ENCODE measurements around the gene MICAL2. TPM values are rescaled to one million over a fixed set of nuclear protein-coding genes. Genes with fewer than 3 reads are reported as not detected.

MICAL2 gene
- total and polyA plus RNA-seq, 2 of the 13 experiments (the other 11 are each of a cell fraction or from before 2014, with no cell fraction given): 0.78 to 1.1 TPM

DNA sequence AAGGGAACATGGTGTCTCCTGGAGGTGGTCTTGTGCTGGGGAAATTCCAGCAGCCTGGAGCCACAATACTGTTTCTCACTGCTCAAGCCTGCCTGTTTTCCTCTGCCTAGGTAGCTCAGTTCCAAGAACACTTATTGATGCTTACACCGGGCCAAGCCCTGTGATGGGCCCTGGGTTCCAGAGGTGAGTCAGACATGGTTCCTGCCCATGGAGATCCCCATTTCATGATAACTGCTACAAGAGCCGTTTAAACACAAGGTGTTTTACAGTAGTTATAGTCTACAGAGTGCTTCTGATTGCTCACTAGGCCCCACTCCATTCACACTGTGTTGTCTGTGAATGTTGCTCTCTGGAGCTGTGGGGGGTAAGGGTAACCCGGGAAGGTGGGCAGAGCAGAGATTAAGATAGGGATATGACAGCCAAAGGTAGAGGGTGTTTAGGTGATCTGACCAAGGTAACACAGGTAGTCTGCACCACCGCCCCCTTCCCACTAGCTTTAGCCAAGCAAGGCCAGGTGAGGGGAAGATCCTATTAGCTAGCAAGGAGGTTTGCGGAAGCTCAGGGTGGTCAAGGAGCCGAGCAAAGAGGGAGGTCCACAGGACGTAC lies 696 bp upstream of the MICAL2 start (continued):
- TF ChIP-seq TCF7 (IDR thresholded peaks at IDR 0.05; ENCODE audit: low read depth): no peak
- no peak for TF ChIP-seq ZNF335 (CRISPR knock-in tag; IDR thresholded peaks at IDR 0.05)
- TF ChIP-seq, protein P1, sequence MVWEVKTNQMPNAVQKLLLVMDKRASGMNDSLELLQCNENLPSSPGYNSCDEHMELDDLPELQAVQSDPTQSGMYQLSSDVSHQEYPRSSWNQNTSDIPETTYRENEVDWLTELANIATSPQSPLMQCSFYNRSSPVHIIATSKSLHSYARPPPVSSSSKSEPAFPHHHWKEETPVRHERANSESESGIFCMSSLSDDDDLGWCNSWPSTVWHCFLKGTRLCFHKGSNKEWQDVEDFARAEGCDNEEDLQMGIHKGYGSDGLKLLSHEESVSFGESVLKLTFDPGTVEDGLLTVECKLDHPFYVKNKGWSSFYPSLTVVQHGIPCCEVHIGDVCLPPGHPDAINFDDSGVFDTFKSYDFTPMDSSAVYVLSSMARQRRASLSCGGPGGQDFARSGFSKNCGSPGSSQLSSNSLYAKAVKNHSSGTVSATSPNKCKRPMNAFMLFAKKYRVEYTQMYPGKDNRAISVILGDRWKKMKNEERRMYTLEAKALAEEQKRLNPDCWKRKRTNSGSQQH (CRISPR knock-in tag; IDR thresholded peaks at IDR 0.05; ENCODE audit: low read depth): no peak
- TF ChIP-seq ZBTB42 (CRISPR knock-in tag; IDR thresholded peaks at IDR 0.05): no peak
- TF ChIP-seq EHMT2 (IDR thresholded peaks at IDR 0.05; ENCODE audit: borderline replicate concordance, low read depth, low read length): no peak
- no peak for TF ChIP-seq ZNF607 (CRISPR knock-in tag; IDR thresholded peaks at IDR 0.05; ENCODE audit: borderline replicate concordance)
- no peak for TF ChIP-seq KDM4B (CRISPR knock-in tag; IDR thresholded peaks at IDR 0.05)
- TF ChIP-seq, protein P2, sequence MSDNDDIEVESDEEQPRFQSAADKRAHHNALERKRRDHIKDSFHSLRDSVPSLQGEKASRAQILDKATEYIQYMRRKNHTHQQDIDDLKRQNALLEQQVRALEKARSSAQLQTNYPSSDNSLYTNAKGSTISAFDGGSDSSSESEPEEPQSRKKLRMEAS (IDR thresholded peaks at IDR 0.05): no peak
- TF ChIP-seq, protein P3, sequence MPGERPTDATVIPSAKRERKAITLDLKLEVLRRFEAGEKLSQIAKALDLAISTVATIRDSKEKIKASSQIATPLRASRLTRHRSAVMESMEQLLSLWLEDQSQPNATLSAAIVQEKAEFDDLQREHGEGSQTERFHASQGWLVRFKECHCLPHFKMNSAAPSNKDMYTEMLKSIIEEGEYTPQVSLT (CRISPR knock-in tag; IDR thresholded peaks at IDR 0.05; ENCODE audit: borderline replicate concordance, low read depth): no peak
- no peak for TF ChIP-seq ZNF75D (CRISPR knock-in tag; IDR thresholded peaks at IDR 0.05; ENCODE audit: borderline replicate concordance)
